GM23338 (cell line): ENCODE measurements around the gene MITD1. TPM values are rescaled to one million over a fixed set of nuclear protein-coding genes. Genes with fewer than 3 reads are reported as not detected.

Source experiments
- ATAC-seq: fragments of 200-7000 bp; cut with Tn5 transposase; 3 replicates; pipeline ENCODE4 v1.9.1; 2020
- DNase-seq: peaks from one replicate; pipeline ENCODE4 v3.0.0-alpha.2; 2015; ENCODE audit warnings: low spot score
- H2AFZ ChIP-seq: fragments of 200-600 bp; sonication (generic); 2 replicates; pipeline ENCODE4 v1.8.0; 2016; ENCODE audit warnings: antibody characterized with exemption, mild to moderate bottlenecking, moderate library complexity
- H3F3A ChIP-seq: fragments of 200-600 bp; sonication (generic); replicated peaks from 2 replicates; pipeline ENCODE4 v1.8.0; 2017; ENCODE audit warnings: antibody characterized with exemption, mixed run types, low read depth
- H3K27ac ChIP-seq: fragments of 200-600 bp; sonication (generic); 2 replicates; pipeline ENCODE4 v1.6.1; 2016; ENCODE audit warnings: low read depth
- H3K27me3 ChIP-seq: fragments of 200-600 bp; sonication (generic); 2 replicates; pipeline ENCODE4 v1.8.0; 2016; ENCODE audit warnings: mild to moderate bottlenecking, mixed run types, moderate library complexity; ENCODE audit not compliant: insufficient read depth
- H3K36me3 ChIP-seq: fragments of 200-600 bp; sonication (generic); 2 replicates; pipeline ENCODE4 v1.8.0; 2016; ENCODE audit warnings: mild to moderate bottlenecking; ENCODE audit not compliant: insufficient read depth
- H3K4me1 ChIP-seq: fragments of 200-600 bp; sonication (generic); 2 replicates; pipeline ENCODE4 v1.8.0; 2016; ENCODE audit warnings: mild to moderate bottlenecking, moderate library complexity; ENCODE audit not compliant: insufficient read depth
- H3K4me2 ChIP-seq: fragments of 200-600 bp; sonication (generic); 2 replicates; pipeline ENCODE4 v1.7.1; 2017; ENCODE audit warnings: mixed run types
- H3K4me3 ChIP-seq: fragments of 200-600 bp; sonication (generic); 2 replicates; pipeline ENCODE4 v1.6.1; 2016; ENCODE audit warnings: mixed run types
- H3K79me2 ChIP-seq: fragments of 200-600 bp; sonication (generic); replicated peaks from 2 replicates; pipeline ENCODE4 v1.8.0; 2017; ENCODE audit warnings: mild to moderate bottlenecking; ENCODE audit not compliant: insufficient read depth
- H3K9me2 ChIP-seq: fragments of 200-600 bp; sonication (generic); 2 replicates; pipeline ENCODE4 v1.8.0; 2017; ENCODE audit not compliant: insufficient read depth
- H4K20me1 ChIP-seq: fragments of 200-600 bp; sonication (generic); replicated peaks from 2 replicates; pipeline ENCODE4 v1.8.0; 2017; ENCODE audit warnings: mild to moderate bottlenecking; ENCODE audit not compliant: insufficient read depth
- H3K27ac Mint-ChIP-seq: 2 replicates; pipeline ENCODE4 v1.8.0; 2020; ENCODE audit warnings: inconsistent platforms, mild to moderate bottlenecking, moderate library complexity, mixed read lengths
- H3K27me3 Mint-ChIP-seq: 3 replicates; pipeline ENCODE4 v1.8.0; 2022; ENCODE audit warnings: low read depth, mild to moderate bottlenecking, moderate library complexity, mixed read lengths, inconsistent platforms; ENCODE audit not compliant: insufficient read depth, poor library complexity
- H3K36me3 Mint-ChIP-seq: 3 replicates; pipeline ENCODE4 v1.8.0; 2021; ENCODE audit warnings: low read depth, mild to moderate bottlenecking, inconsistent platforms, moderate library complexity, mixed read lengths
- H3K4me1 Mint-ChIP-seq: 3 replicates; pipeline ENCODE4 v1.8.0; 2020; ENCODE audit warnings: mild to moderate bottlenecking, inconsistent platforms, mixed read lengths
- H3K4me3 Mint-ChIP-seq: 3 replicates; pipeline ENCODE4 v1.8.0; 2021; ENCODE audit warnings: moderate library complexity, mild to moderate bottlenecking, inconsistent platforms, mixed read lengths
- H3K9me3 Mint-ChIP-seq: 3 replicates; pipeline ENCODE4 v1.8.0; 2020; ENCODE audit warnings: moderate library complexity, mild to moderate bottlenecking, inconsistent platforms, mixed read lengths
- CREB1 ChIP-seq: fragments of 250-450 bp; sonication (Bioruptor Pico); IDR thresholded peaks from 2 replicates; pipeline ENCODE4 v1.5.0; 2020; ENCODE audit warnings: low read depth, mild to moderate bottlenecking, moderate library complexity
- EZH2phosphoT487 ChIP-seq: fragments of 200-600 bp; sonication (generic); IDR thresholded peaks from one replicate; pipeline ENCODE4 v1.8.1; 2018; ENCODE audit warnings: antibody characterized with exemption; ENCODE audit not compliant: unreplicated experiment
- JUNB ChIP-seq: IDR thresholded peaks from one replicate; pipeline ENCODE4 v1.6.1; 2016; ENCODE audit warnings: antibody characterized with exemption; ENCODE audit not compliant: unreplicated experiment
- NANOG ChIP-seq: IDR thresholded peaks from 2 replicates; pipeline ENCODE4 v1.6.1; 2016; ENCODE audit warnings: antibody characterized with exemption, borderline replicate concordance
- POLR2AphosphoS5 ChIP-seq: IDR thresholded peaks from 2 replicates; pipeline ENCODE4 v1.6.1; 2016; ENCODE audit warnings: antibody characterized with exemption, low read depth
- REST ChIP-seq: IDR thresholded peaks from one replicate; pipeline ENCODE4 v1.6.1; 2018; ENCODE audit warnings: antibody characterized with exemption; ENCODE audit not compliant: unreplicated experiment
- STAT1 ChIP-seq: IDR thresholded peaks from one replicate; pipeline ENCODE4 v1.6.1; 2016; ENCODE audit warnings: antibody characterized with exemption; ENCODE audit not compliant: unreplicated experiment
- ZNF331 ChIP-seq: fragments of 250-450 bp; sonication (Bioruptor Pico); IDR thresholded peaks from 2 replicates; pipeline ENCODE4 v1.5.0; 2020; ENCODE audit warnings: low read depth, mild to moderate bottlenecking, moderate library complexity
- polyA plus RNA-seq: library from polyadenylated mRNA; unstranded; fragments of >200 nt; fragmentation: Nextera tagmentation; extraction: Ambion mirVana; gene quantifications from 2 replicates; pipeline ENCODE4 v1.2.1, GENCODE V29; 2016
- total RNA-seq: library from RNA; depleted of rRNA; stranded (reverse); fragments of >200 nt; shearing (Covaris generic); gene quantifications from 2 replicates; pipeline ENCODE4 v1.2.3, GENCODE V29; 2014
- TF ChIP-seq, protein P1 (sequence below): IDR thresholded peaks from 2 replicates; pipeline ENCODE4 v1.6.1; 2016; ENCODE audit warnings: antibody characterized with exemption

MITD1 gene
- total and polyA plus RNA-seq, 2 experiments from 2014 or later = 37.9 to 105 TPM

DNA sequence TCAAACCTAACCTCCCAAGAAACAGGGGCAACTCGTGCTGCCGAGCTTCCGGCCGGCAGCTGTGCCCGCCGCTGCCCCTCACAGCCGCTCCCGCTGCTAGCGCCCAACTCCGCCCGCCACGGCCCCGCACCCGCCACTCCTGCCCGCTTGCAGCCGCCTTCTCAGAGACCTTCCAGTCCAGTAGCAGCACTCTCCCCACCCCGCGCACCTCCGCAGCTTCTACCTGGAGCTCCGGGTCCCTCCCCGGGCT lies 40.1 kb downstream of the MITD1 start:
- Histone ChIP-seq H3K4me3 (peak overlapping the region; percentile 85), H3K27me3 (0 out of 2 replicates have a peak, but pooled peaks cover 7% of the 10 kb centered on the region), H3K36me3 (0 out of 2 replicates have a peak, but pooled peaks cover 3% of the 10 kb centered on the region), H3K27ac (peak overlapping the region; percentile 89), H3K79me2 (peaks cover 16% of the 10 kb centered on the region), H2AFZ (peak overlapping the region; percentile 92), H3K4me2 (peak overlapping the region; percentile 84), H3K4me1 (peaks cover 17% of the 10 kb centered on the region), H3K9me2 (no peaks in the 10 kb centered on the region; the same call in 1 of the 2 replicates), H3F3A (no peaks in the 10 kb centered on the region; the same call in 1 of the 2 replicates), H4K20me1 (no peaks in the 10 kb centered on the region)
- no peak; the same call in 2 of the 3 replicates for ATAC-seq
- Mint-ChIP-seq H3K27ac (peak overlapping the region; percentile 89), H3K4me3 (peak overlapping the region; percentile 94), H3K27me3 (peaks cover 14% of the 10 kb centered on the region), H3K9me3 (peaks cover 29% of the 10 kb centered on the region), H3K4me1 (peaks cover 9% of the 10 kb centered on the region; the same call in 2 of the 3 replicates), H3K36me3 (peaks cover 33% of the 10 kb centered on the region)
- DNase-seq = no peak
- no peak for TF ChIP-seq STAT1
- TF ChIP-seq, protein P1, sequence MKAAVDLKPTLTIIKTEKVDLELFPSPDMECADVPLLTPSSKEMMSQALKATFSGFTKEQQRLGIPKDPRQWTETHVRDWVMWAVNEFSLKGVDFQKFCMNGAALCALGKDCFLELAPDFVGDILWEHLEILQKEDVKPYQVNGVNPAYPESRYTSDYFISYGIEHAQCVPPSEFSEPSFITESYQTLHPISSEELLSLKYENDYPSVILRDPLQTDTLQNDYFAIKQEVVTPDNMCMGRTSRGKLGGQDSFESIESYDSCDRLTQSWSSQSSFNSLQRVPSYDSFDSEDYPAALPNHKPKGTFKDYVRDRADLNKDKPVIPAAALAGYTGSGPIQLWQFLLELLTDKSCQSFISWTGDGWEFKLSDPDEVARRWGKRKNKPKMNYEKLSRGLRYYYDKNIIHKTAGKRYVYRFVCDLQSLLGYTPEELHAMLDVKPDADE = peak; percentile 36; the same call in 1 of the 2 replicates

DNA sequence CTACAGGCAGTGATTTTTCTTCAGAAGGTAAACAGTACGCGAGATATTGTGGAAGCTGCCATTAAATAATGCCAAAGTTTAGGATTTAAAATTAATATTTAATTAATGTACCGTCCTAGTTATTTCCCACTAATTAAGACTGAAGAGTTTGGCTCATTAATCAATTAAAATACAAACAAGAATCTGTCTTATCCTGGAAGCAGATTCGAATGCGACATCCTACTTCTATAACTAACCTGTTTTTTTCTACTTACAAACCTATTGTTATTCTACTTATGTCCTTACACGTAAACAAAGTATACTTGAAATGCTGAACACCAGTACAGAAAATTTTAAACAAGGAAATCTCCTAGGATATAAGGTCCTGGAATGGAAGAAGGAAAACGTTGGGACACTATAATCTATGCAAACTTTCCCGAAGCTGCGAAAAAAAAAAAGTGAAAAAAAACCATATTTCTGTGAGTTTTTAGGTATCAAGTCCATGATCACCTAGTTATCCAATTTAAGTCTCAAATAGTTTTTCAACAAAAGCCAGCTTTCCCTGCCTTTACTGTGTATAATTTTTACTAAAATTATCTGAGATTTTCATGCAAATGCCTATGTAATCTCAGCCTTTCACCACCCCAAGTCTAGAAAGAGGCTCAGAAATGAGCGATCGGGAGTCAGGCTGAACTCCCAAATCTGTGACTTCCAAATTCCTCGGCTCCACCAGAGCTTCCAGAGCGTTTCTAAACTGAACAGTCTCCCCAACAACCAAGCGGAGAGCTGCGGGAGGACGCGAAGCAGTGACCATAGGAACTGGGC lies 40.6 kb downstream of the MITD1 start:
- H3K4me2 ChIP-seq = peak overlapping the region; percentile 84
- H3K4me3 ChIP-seq = peak overlapping the region; percentile 85
- 0 out of 2 replicates have a peak, but pooled peaks cover 7% of the 10 kb centered on the region for H3K27me3 ChIP-seq
- peaks cover 16% of the 10 kb centered on the region for H3K79me2 ChIP-seq
- peaks cover 11% of the 10 kb centered on the region for H3K27me3 Mint-ChIP-seq
- DNase-seq (peak; percentile 68), ATAC-seq (no peak)
- H2AFZ ChIP-seq = peak overlapping the region; percentile 92
- H3K9me3 Mint-ChIP-seq = peaks cover 34% of the 10 kb centered on the region
- H4K20me1 ChIP-seq = no peaks in the 10 kb centered on the region
- H3F3A ChIP-seq = no peaks in the 10 kb centered on the region; the same call in 1 of the 2 replicates
- H3K27ac ChIP-seq = no peak overlapping the region; the same call in 1 of the 2 replicates
- H3K36me3 Mint-ChIP-seq = peaks cover 36% of the 10 kb centered on the region
- H3K27ac Mint-ChIP-seq = peak overlapping the region; percentile 89
- H3K4me3 Mint-ChIP-seq = peak overlapping the region; percentile 94
- peaks cover 9% of the 10 kb centered on the region; the same call in 2 of the 3 replicates for H3K4me1 Mint-ChIP-seq
- H3K4me1 ChIP-seq = peaks cover 17% of the 10 kb centered on the region
- no peaks in the 10 kb centered on the region; the same call in 1 of the 2 replicates for H3K9me2 ChIP-seq
- H3K36me3 ChIP-seq = 0 out of 2 replicates have a peak, but pooled peaks cover 3% of the 10 kb centered on the region
- no peak for TF ChIP-seq CREB1 (CRISPR knock-in tag)
- TF ChIP-seq, protein P1 = no peak
- TF ChIP-seq REST = no peak
- TF ChIP-seq JUNB = no peak
- TF ChIP-seq POLR2AphosphoS5 = no peak
- TF ChIP-seq ZNF331 = no peak
- TF ChIP-seq EZH2phosphoT487 = no peak
- TF ChIP-seq NANOG = no peak
